Prostate gland (tissue), 2 donors: ENCODE results near the gene EEA1.

Experiments
- CTCF ChIP-seq, 4 experiments: fragments of 200-600 bp in 2 of 4; fragments of 450-650 bp in 2 of 4; sonication (generic) in 2 of 4; IDR thresholded peaks; 1 replicate in 3 of 4; 2 replicates in 1 of 4; pipeline ENCODE4 v1.5.1; 2016 to 2019; ENCODE audit warnings: antibody characterized with exemption in 4 of 4, mild to moderate bottlenecking in 2 of 4, moderate library complexity in 2 of 4
- POLR2A ChIP-seq: fragments of 450-650 bp; IDR thresholded peaks from one replicate; pipeline ENCODE4 v1.6.1; 2016; ENCODE audit warnings: antibody characterized with exemption, mild to moderate bottlenecking

- TF ChIP-seq CTCF (IDR thresholded peaks at IDR 0.05) (no peak), POLR2A (no peak)
Measured at GRCh38 chr12:92938638-92939037, 9.5 kb upstream of the EEA1 start.
